Gastrocnemius medialis (tissue), 4 donors: ENCODE results near the gene PDCD11.

Experiments used
- POLR2A ChIP-seq, 2 donors: fragments of 450-650 bp; IDR thresholded peaks; one replicate each; pipeline ENCODE4 v1.6.1; 2017; ENCODE audit warnings: antibody characterized with exemption in 2 of 2, mild to moderate bottlenecking in 2 of 2, moderate library complexity in 2 of 2
- TF ChIP-seq, protein P1 (sequence below), 5 experiments: fragments of 450-650 bp in 3 of 5; fragments of 200-600 bp in 2 of 5; sonication (generic) in 2 of 5; IDR thresholded peaks in 4 of 5; conservative IDR thresholded peaks in 1 of 5; 1 replicate in 4 of 5; 2 replicates in 1 of 5; pipeline ENCODE4 v1.5.1; 2016 to 2019; ENCODE audit warnings: antibody characterized with exemption in 5 of 5, mild to moderate bottlenecking in 3 of 5, moderate library complexity in 3 of 5

DNA sequence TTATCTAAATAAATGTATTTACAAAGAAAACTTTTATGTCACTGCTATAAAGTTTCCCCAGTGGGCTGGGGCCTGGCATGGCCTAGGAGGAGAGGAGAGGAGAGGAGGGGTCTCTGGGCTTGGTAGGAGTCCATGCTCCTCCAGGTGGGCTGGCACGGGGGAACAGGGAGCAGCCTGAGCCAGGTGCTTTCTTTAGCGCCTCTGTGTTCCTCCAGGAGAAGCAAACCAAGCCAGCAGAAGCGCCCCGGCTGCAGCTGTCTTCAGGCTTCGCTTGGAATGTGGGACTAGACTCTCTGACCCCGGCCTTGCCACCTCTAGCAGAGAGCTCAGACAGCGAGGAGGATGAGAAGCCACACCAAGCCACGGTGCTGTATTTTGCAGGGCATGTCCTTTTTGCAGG is 45.2 kb downstream of the PDCD11 start:
- TF ChIP-seq, protein P1, sequence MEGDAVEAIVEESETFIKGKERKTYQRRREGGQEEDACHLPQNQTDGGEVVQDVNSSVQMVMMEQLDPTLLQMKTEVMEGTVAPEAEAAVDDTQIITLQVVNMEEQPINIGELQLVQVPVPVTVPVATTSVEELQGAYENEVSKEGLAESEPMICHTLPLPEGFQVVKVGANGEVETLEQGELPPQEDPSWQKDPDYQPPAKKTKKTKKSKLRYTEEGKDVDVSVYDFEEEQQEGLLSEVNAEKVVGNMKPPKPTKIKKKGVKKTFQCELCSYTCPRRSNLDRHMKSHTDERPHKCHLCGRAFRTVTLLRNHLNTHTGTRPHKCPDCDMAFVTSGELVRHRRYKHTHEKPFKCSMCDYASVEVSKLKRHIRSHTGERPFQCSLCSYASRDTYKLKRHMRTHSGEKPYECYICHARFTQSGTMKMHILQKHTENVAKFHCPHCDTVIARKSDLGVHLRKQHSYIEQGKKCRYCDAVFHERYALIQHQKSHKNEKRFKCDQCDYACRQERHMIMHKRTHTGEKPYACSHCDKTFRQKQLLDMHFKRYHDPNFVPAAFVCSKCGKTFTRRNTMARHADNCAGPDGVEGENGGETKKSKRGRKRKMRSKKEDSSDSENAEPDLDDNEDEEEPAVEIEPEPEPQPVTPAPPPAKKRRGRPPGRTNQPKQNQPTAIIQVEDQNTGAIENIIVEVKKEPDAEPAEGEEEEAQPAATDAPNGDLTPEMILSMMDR (IDR thresholded peaks at IDR 0.05 in 4 of 5, conservative IDR thresholded peaks at IDR 0.05 in 1 of 5): no peak
- no peak for TF ChIP-seq POLR2A (IDR thresholded peaks at IDR 0.05)
